ENCODE data around the gene GABRP. TPM values are rescaled to one million over a fixed set of nuclear protein-coding genes. Genes with fewer than 3 reads are reported as not detected.

GABRP gene, protein sequence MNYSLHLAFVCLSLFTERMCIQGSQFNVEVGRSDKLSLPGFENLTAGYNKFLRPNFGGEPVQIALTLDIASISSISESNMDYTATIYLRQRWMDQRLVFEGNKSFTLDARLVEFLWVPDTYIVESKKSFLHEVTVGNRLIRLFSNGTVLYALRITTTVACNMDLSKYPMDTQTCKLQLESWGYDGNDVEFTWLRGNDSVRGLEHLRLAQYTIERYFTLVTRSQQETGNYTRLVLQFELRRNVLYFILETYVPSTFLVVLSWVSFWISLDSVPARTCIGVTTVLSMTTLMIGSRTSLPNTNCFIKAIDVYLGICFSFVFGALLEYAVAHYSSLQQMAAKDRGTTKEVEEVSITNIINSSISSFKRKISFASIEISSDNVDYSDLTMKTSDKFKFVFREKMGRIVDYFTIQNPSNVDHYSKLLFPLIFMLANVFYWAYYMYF
- 33.1 TPM for total RNA-seq
- polyA plus RNA-seq (ENCODE audit: insufficient read depth, low read depth, low replicate concordance), result 3.4 TPM
- long read RNA-seq, donor 1, result 0 reads
- long read RNA-seq, donor 2, result 0 reads
- long read RNA-seq, donor 3, result 0 reads
- long read RNA-seq, donor 4, result 0 reads
- long read RNA-seq, donor 5, result 0 reads
- long read RNA-seq, donor 6, result 0 reads
- long read RNA-seq, donor 7, transcript GABRP-201 (10 exons, 3,310 nt), result major isoform, 5 of 12 reads
- long read RNA-seq, donor 7, partial matches to known transcripts, result 0 of 12 reads
- long read RNA-seq, donor 7, other reads (novel, unspliced or antisense), result 6 of 12 reads
- long read RNA-seq, donor 8, result 0 reads
- long read RNA-seq, donor 9, result 0 reads
- long read RNA-seq, donor 10, result 0 reads

DNA sequence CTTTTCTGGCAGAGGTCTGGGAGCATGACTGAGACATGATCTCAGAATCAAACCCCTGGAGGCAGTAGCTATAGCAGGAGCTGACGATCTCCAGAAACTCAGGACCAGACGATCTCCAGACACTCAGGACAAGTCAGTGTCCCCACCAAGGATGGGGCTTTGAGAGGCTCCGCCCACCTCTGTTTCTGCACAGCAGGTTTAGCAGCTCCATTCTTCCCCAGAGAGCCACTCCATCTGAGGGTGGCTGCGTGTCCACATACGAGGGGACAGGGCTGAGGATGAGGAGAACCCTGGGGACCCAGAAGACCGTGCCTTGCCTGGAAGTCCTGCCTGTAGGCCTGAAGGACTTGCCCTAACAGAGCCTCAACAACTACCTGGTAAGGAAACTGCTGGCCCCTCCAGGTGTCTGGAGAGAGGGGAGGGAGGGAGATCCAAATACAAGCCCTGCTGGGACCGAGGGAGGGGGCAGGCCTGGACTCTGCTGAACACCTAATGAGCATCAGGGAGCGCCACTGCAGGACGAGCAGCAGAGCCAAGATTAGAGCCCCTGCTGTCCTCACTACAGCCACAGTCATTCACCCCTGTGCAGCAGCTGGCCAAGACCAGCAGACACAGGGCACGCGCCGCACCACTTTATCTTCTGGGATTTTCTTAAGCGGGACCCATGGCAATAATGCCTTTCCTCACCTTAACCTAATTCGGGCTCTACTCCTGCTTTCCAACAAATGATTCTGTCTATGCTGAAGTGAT lies at the start of gene GABRP:
Gene GABRP (plus strand): TSS at position 228 of the 750 bp plus-strand sequence. CDS start 4,891 bp downstream, outside the sequence.
- H3K27me3 ChIP-seq (ENCODE audit: control insufficient read depth, insufficient read depth, low read length), result no peaks in the 10 kb centered on the region
- H3K4me3 ChIP-seq (ENCODE audit: low read length in 3 of 3), result no peak within 1 kb of the TSS
- no peak within 1 kb of the TSS for H3K27ac ChIP-seq (ENCODE audit: low read depth in 2 of 2, low read length in 2 of 2)
- H3K9me3 ChIP-seq (ENCODE audit: control insufficient read depth in 2 of 3, insufficient read depth in 1 of 3, low read length in 3 of 3), result no peaks in the 10 kb centered on the region
- H3K36me3 ChIP-seq (ENCODE audit: control insufficient read depth in 2 of 3, insufficient read depth in 3 of 3, low read length in 3 of 3), result no peaks in the 10 kb centered on the region
- no peak for FAIRE-seq
- intact Hi-C loops (cut with DNase I), result no loop called here
- H3K4me1 ChIP-seq (ENCODE audit: control insufficient read depth in 2 of 3, insufficient read depth in 2 of 3, low read depth in 1 of 3, low read length in 3 of 3), result peaks cover 0 to 10% (median 0%) of the 10 kb centered on the region in 3 donors
- DNase-seq, result no peak
- TF ChIP-seq, protein P1, sequence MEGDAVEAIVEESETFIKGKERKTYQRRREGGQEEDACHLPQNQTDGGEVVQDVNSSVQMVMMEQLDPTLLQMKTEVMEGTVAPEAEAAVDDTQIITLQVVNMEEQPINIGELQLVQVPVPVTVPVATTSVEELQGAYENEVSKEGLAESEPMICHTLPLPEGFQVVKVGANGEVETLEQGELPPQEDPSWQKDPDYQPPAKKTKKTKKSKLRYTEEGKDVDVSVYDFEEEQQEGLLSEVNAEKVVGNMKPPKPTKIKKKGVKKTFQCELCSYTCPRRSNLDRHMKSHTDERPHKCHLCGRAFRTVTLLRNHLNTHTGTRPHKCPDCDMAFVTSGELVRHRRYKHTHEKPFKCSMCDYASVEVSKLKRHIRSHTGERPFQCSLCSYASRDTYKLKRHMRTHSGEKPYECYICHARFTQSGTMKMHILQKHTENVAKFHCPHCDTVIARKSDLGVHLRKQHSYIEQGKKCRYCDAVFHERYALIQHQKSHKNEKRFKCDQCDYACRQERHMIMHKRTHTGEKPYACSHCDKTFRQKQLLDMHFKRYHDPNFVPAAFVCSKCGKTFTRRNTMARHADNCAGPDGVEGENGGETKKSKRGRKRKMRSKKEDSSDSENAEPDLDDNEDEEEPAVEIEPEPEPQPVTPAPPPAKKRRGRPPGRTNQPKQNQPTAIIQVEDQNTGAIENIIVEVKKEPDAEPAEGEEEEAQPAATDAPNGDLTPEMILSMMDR (IDR thresholded peaks at IDR 0.05; ENCODE audit: borderline replicate concordance, extremely low read depth, insufficient read depth), result no peak
- H3K9ac ChIP-seq (ENCODE audit: low read length in 3 of 3), result no peak within 1 kb of the TSS

DNA sequence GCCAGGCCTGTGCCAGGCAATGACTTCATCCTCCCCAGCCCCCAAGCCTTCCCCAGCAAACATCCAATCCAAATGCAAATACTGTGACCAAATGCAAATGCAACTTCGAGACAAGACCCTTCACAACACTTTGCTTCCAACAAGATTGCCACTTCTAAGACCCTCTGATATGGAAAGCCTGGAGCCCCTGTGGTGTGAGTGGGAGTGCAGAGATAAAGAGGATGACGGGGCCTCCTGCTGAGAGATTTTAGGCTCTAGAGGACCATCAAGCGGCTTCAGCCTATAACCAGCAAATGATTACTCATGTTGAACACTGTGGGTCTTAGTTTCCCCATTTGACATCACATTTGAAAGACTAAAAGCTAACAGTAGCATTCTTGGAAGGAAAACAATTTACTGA lies 46.6 kb upstream of the GABRP start:
- Histone ChIP-seq H3K36me3 (ENCODE audit: control insufficient read depth in 2 of 3, insufficient read depth in 3 of 3, low read length in 3 of 3) (no peaks in the 10 kb centered on the region), H3K9me3 (ENCODE audit: control insufficient read depth in 2 of 3, insufficient read depth in 1 of 3, low read length in 3 of 3) (peaks cover 0 to 7% (median 3%) of the 10 kb centered on the region in 3 donors), H3K4me3 (ENCODE audit: low read length in 3 of 3) (no peak overlapping the region), H3K27me3 (ENCODE audit: control insufficient read depth, insufficient read depth, low read length) (no peaks in the 10 kb centered on the region), H3K27ac (ENCODE audit: low read depth in 2 of 2, low read length in 2 of 2) (no peak overlapping the region), H3K9ac (ENCODE audit: low read length in 3 of 3) (no peak overlapping the region), H3K4me1 (ENCODE audit: control insufficient read depth in 2 of 3, insufficient read depth in 2 of 3, low read depth in 1 of 3, low read length in 3 of 3) (no peaks in the 10 kb centered on the region)
- TF ChIP-seq, protein P1 (IDR thresholded peaks at IDR 0.05; ENCODE audit: borderline replicate concordance, extremely low read depth, insufficient read depth), result no peak
- no peak for DNase-seq
- FAIRE-seq, result no peak
- intact Hi-C loops (cut with DNase I), result no loop called here

DNA sequence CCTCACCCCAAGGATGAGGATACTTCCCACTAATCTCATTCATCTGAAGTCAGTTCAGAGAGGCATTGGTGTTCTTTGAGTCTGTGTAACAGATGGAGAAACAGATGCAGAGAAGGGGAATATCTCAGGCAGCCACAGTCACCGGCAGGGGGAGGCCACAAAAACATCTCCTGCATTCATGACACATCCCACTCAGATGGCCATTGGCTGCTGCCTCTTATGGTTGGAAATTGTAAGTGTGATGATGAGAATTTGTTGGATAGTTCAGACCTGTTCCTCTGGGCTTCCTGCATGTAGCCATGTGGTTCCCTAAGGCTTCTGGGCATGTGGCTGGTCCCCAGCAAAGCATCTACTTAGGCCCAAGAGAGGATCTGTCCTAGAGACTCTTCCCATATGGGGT lies 45.9 kb upstream of the GABRP start:
- no peak for DNase-seq
- Histone ChIP-seq H3K27me3 (ENCODE audit: control insufficient read depth, insufficient read depth, low read length) (no peaks in the 10 kb centered on the region), H3K4me3 (ENCODE audit: low read length in 3 of 3) (no peak overlapping the region), H3K9me3 (ENCODE audit: control insufficient read depth in 2 of 3, insufficient read depth in 1 of 3, low read length in 3 of 3) (peaks cover 0 to 7% (median 3%) of the 10 kb centered on the region in 3 donors), H3K4me1 (ENCODE audit: control insufficient read depth in 2 of 3, insufficient read depth in 2 of 3, low read depth in 1 of 3, low read length in 3 of 3) (no peaks in the 10 kb centered on the region), H3K36me3 (ENCODE audit: control insufficient read depth in 2 of 3, insufficient read depth in 3 of 3, low read length in 3 of 3) (no peaks in the 10 kb centered on the region), H3K9ac (ENCODE audit: low read length in 3 of 3) (no peak overlapping the region), H3K27ac (ENCODE audit: low read depth in 2 of 2, low read length in 2 of 2) (no peak overlapping the region)
- TF ChIP-seq, protein P1 (IDR thresholded peaks at IDR 0.05; ENCODE audit: borderline replicate concordance, extremely low read depth, insufficient read depth), result no peak
- no peak for FAIRE-seq
- intact Hi-C loops (cut with DNase I), result no loop called here

All from kidney (tissue), 22 donors.